CD4-positive, alpha-beta T cell (primary cell): ENCODE data around the gene COL1A1. TPM values are rescaled to one million over a fixed set of nuclear protein-coding genes. Genes with fewer than 3 reads are reported as not detected.

Experiments
- ATAC-seq: fragments of 200-7000 bp; cut with Tn5 transposase; one replicate; pipeline ENCODE4 v1.10.0; 2022; ENCODE audit warnings: mild to moderate bottlenecking; ENCODE audit not compliant: poor library complexity
- CTCF ChIA-PET: fragments of 350-600 bp; sonication (Branson Sonifier 250); formaldehyde crosslinking; loops from one replicate; lab custom pipeline; 2021; ENCODE audit warnings: antibody characterized with exemption, inconsistent platforms; lab: Charles Lee
- POLR2A ChIA-PET: fragments of 350-600 bp; sonication (Branson Sonifier 250); formaldehyde crosslinking; loops from one replicate; lab custom pipeline; 2021; ENCODE audit warnings: antibody characterized with exemption, inconsistent platforms; lab: Charles Lee
- DNase-seq, 14 experiments: peaks; one replicate each; pipeline ENCODE4 v3.0.0-alpha.2; 2013 to 2020; ENCODE audit warnings: mixed read lengths in 2 of 14
- H3K27ac ChIP-seq, 2 donors: one replicate each; pipeline versions ENCODE4 v1.5.1 to v1.7.0; 2013; ENCODE audit warnings: low read length in 2 of 2, low read depth in 1 of 2, mild to moderate bottlenecking in 1 of 2
- H3K27me3 ChIP-seq, 2 experiments: 1 replicate in 1 of 2; 2 replicates in 1 of 2; pipeline versions ENCODE4 v1.6.1 to v1.7.0; 2013; ENCODE audit warnings: low read length in 2 of 2, control low read depth in 1 of 2, mild to moderate bottlenecking in 1 of 2, moderate library complexity in 1 of 2; ENCODE audit not compliant: insufficient read depth in 2 of 2, control insufficient read depth in 1 of 2
- H3K36me3 ChIP-seq: one replicate; pipeline ENCODE4 v1.6.1; 2013; ENCODE audit warnings: low read length, control low read depth; ENCODE audit not compliant: insufficient read depth
- H3K4me1 ChIP-seq: one replicate; pipeline ENCODE4 v1.6.1; 2013; ENCODE audit warnings: low read length, control low read depth; ENCODE audit not compliant: insufficient read depth
- H3K4me3 ChIP-seq: one replicate; pipeline ENCODE4 v1.5.1; 2013; ENCODE audit warnings: mild to moderate bottlenecking, low read length, moderate library complexity
- H3K9me3 ChIP-seq, 2 experiments: 1 replicate in 1 of 2; 2 replicates in 1 of 2; pipeline versions ENCODE4 v1.6.1 to v1.7.0; 2013; ENCODE audit warnings: low read length in 2 of 2, mild to moderate bottlenecking in 2 of 2, control low read depth in 1 of 2, moderate library complexity in 1 of 2; ENCODE audit not compliant: control insufficient read depth in 1 of 2, insufficient read depth in 1 of 2
- H3K27ac Mint-ChIP-seq: one replicate; pipeline ENCODE4 v1.8.0; 2020; ENCODE audit warnings: mixed read lengths
- H3K27me3 Mint-ChIP-seq: one replicate; pipeline ENCODE4 v1.8.0; 2021; ENCODE audit warnings: mixed read lengths
- H3K36me3 Mint-ChIP-seq: one replicate; pipeline ENCODE4 v1.8.0; 2021; ENCODE audit warnings: low read depth, mixed read lengths
- H3K4me1 Mint-ChIP-seq: one replicate; pipeline ENCODE4 v1.8.0; 2021; ENCODE audit warnings: low read depth, mixed read lengths
- H3K4me3 Mint-ChIP-seq: one replicate; pipeline ENCODE4 v1.8.0; 2020; ENCODE audit warnings: mild to moderate bottlenecking, mixed read lengths
- H3K9me3 Mint-ChIP-seq: one replicate; pipeline ENCODE4 v1.8.0; 2020; ENCODE audit warnings: mixed read lengths
- intact Hi-C, 2 experiments: fragments of 100-400 bp; cut with DNase I in 1 of 2; cut with micrococcal nuclease in 1 of 2; formaldehyde crosslinking; loops; one replicate each; pipeline versions ENCODE4 v1.15.1 to v1.9.0; 2023 to 2025; cut with DNase I, micrococcal nuclease
- total RNA-seq, 174 experiments: library from RNA in 2 of 174; stranded (reverse) in 2 of 174; gene quantifications; one replicate each; pipeline ENCODE4 v1.2.3 and lab custom pipeline; 2021 to 2026
- TF ChIP-seq, protein P1 (sequence below): fragments of 200-600 bp; IDR thresholded peaks from one replicate; pipeline ENCODE4 v1.8.0; 2022; ENCODE audit warnings: antibody characterized with exemption, mild to moderate bottlenecking

COL1A1 gene
- total RNA-seq, 2 experiments from 2014 or later: 10.0 to 11.4 TPM

DNA sequence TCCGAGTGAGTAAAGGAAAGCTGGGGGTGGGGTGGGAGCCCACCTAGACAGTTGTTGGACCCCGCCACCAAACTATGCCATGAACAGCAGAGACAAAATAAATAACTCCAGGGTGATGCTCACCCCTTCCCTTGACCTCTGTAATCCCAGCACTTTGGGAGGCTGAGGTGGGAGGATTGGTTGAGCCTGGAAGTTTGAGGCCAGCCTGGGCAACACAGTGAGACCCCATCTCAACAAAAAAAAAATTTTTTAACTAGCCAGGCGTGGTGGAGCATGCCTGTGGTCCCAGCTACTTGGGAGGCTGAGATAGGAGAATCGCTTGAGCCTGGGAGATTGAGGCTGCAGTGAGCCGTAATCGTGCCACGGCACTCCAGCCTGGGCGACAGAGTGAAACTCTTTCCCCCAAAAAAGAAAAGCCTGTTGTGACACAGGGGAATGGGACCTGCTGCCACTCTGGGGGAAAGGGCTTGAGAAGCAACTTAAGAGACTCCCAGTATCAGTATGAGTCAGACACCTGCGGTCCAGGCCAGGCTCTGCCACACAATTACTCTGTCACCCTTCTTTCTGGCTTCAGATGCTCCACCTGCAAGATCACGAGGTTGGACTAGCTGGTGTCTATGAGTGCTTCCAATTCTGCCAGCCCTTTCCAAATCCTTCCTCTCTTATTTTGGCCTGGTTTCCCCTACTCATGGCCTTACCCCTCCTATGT, 30.6 kb downstream of the COL1A1 start:
- Mint-ChIP-seq H3K9me3 (no peaks in the 10 kb centered on the region), H3K36me3 (no peaks in the 10 kb centered on the region), H3K4me3 (no peak overlapping the region), H3K27ac (no peak overlapping the region), H3K4me1 (peaks cover 12% of the 10 kb centered on the region), H3K27me3 (no peaks in the 10 kb centered on the region)
- H3K4me3 ChIP-seq: no peak overlapping the region
- H3K27ac ChIP-seq: no peak overlapping the region
- H3K27me3 ChIP-seq: no peaks in the 10 kb centered on the region
- POLR2A ChIA-PET: no interaction called here
- peaks cover 18% of the 10 kb centered on the region for H3K4me1 ChIP-seq
- no peak for ATAC-seq
- DNase-seq: peak in 1 of 14 experiments; percentile 18
- intact Hi-C loops: no loop called here
- no peaks in the 10 kb centered on the region for H3K9me3 ChIP-seq
- H3K36me3 ChIP-seq: no peaks in the 10 kb centered on the region
- TF ChIP-seq, protein P1, sequence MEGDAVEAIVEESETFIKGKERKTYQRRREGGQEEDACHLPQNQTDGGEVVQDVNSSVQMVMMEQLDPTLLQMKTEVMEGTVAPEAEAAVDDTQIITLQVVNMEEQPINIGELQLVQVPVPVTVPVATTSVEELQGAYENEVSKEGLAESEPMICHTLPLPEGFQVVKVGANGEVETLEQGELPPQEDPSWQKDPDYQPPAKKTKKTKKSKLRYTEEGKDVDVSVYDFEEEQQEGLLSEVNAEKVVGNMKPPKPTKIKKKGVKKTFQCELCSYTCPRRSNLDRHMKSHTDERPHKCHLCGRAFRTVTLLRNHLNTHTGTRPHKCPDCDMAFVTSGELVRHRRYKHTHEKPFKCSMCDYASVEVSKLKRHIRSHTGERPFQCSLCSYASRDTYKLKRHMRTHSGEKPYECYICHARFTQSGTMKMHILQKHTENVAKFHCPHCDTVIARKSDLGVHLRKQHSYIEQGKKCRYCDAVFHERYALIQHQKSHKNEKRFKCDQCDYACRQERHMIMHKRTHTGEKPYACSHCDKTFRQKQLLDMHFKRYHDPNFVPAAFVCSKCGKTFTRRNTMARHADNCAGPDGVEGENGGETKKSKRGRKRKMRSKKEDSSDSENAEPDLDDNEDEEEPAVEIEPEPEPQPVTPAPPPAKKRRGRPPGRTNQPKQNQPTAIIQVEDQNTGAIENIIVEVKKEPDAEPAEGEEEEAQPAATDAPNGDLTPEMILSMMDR: no peak
- CTCF ChIA-PET: no interaction called here

DNA sequence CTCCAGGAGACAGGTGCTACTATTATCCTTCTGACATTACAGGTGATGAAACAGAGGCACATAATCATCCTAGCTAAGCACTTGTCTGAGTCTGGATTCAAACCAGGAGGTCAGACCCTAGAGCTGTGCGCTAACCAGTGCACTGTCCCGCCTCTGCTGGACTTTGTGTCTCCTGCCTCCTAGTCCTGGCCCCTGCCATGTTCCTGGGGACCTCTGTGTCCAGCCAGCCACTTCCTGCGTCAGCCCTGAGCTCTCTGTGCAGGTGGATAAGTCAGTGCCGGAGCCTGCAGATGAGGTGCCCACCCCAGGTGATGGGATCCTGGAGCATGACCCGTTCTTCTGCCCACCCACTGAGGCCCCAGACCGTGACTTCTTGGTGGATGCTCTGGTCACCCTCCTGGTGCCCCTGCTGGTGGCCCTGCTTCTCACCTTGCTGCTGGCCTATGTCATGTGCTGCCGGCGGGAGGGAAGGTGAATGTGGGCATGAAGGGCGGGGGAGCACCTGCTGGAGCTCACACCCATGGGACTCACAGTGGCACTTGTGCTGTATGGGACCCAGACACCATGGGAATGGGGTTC, 31.5 kb downstream of the COL1A1 start:
- intact Hi-C loops: loop anchor here in 1 of 2 experiments (5.0 kb wide), 1 partner anchor 38 kb away; the partner anchor contains the start of gene SAMD14
- CTCF ChIA-PET: interaction anchor here (0.6 to 1.9 kb wide), 15 partner anchors 8 to 128 kb away, joined by 3 to 8 read pairs (median 5); partner anchors contain the start of genes PDK2 and TMEM92
- TF ChIP-seq, protein P1: no peak
- Mint-ChIP-seq H3K27ac (no peak overlapping the region), H3K4me3 (no peak overlapping the region), H3K9me3 (no peaks in the 10 kb centered on the region), H3K36me3 (no peaks in the 10 kb centered on the region), H3K27me3 (no peaks in the 10 kb centered on the region), H3K4me1 (peaks cover 12% of the 10 kb centered on the region)
- DNase-seq: no peak
- POLR2A ChIA-PET: interaction anchor here (0.7 to 0.9 kb wide), 3 partner anchors 32 to 102 kb away, joined by 3 to 4 read pairs (median 3); partner anchors contain the start of genes COL1A1 and PDK2
- H3K36me3 ChIP-seq: no peaks in the 10 kb centered on the region
- no peak overlapping the region for H3K27ac ChIP-seq
- H3K27me3 ChIP-seq: no peaks in the 10 kb centered on the region
- peaks cover 18% of the 10 kb centered on the region for H3K4me1 ChIP-seq
- H3K9me3 ChIP-seq: no peaks in the 10 kb centered on the region
- ATAC-seq: no peak
- no peak overlapping the region for H3K4me3 ChIP-seq

DNA sequence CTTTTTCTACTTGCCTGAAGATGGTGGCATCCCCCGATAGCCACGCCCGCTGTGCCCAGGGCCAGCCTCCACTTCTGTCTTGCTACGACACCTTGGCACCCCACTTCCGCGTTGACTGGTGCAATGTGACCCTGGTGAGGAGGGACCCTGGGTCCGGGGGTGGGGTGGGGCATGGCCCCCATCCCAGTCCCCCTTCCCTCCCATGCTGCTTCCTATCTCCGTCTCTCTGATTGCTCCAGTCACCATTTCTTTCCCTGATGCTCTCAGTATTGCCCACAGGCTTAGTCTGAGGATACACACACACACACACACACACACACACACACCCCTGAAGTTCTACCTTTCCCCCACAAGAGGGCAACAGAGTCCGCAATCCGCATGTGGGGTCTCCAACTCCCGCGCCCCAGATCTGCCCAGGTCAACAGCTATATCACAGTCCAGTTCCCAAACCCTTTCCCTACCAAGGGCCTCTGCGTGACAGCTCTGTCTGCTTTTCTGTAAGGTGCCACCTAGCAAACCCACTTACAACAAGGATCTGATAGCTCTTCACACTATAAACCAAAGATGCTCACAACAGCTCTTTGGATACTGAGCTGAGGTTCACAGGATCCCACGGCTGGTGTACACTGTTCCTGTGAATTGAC, 32.2 kb downstream of the COL1A1 start:
- peak overlapping the region; percentile 26 for H3K4me3 ChIP-seq

More for the DNA sequence above, 32.2 kb downstream of the COL1A1 start:
- Mint-ChIP-seq H3K27ac (peak overlapping the region; percentile 58), H3K36me3 (no peaks in the 10 kb centered on the region), H3K9me3 (no peaks in the 10 kb centered on the region), H3K4me1 (peaks cover 12% of the 10 kb centered on the region), H3K27me3 (no peaks in the 10 kb centered on the region), H3K4me3 (peak overlapping the region; percentile 63)
- H3K27ac ChIP-seq: no peak overlapping the region
- ChIA-PET CTCF (interaction anchor here (0.6 to 1.9 kb wide), 15 partner anchors 8 to 129 kb away, joined by 3 to 8 read pairs (median 5); partner anchors contain the start of genes PDK2 and TMEM92), POLR2A (interaction anchor here (0.7 to 0.9 kb wide), 3 partner anchors 32 to 103 kb away, joined by 3 to 4 read pairs (median 3); partner anchors contain the start of genes COL1A1 and PDK2)
- no peaks in the 10 kb centered on the region for H3K27me3 ChIP-seq
- ATAC-seq: peak; percentile 88
- DNase-seq: peak; percentile 32 to 84 (median 56)
- intact Hi-C loops: loop anchor here in 1 of 2 experiments (5.0 kb wide), 1 partner anchor 37 kb away; the partner anchor contains the start of gene SAMD14
- H3K9me3 ChIP-seq: no peaks in the 10 kb centered on the region
- H3K4me1 ChIP-seq: peaks cover 18% of the 10 kb centered on the region
- H3K36me3 ChIP-seq: no peaks in the 10 kb centered on the region
- TF ChIP-seq, protein P1: peak; percentile 30
